HEK293 (cell line): Measurements from ENCODE around the gene KIRREL3.

ENCODE experiments used
- CTCF ChIA-PET: fragments of 350-600 bp; formaldehyde crosslinking; extraction: SDS; loops from one replicate; lab custom pipeline; 2021; ENCODE audit warnings: antibody characterized with exemption; lab: Yijun Ruan, JAX
- POLR2A ChIA-PET: fragments of 300-600 bp; formaldehyde crosslinking; extraction: SDS; loops from one replicate; lab custom pipeline; 2020; ENCODE audit warnings: antibody characterized with exemption, inconsistent platforms; lab: Yijun Ruan, JAX
- H3K27ac ChIP-seq: fragments of 200-500 bp; sonication (Bioruptor generic); 2 replicates; pipeline ENCODE4 v1.5.1; 2014; ENCODE audit warnings: low read depth, low read length, control low read depth, inconsistent platforms; ENCODE audit errors: extremely low read depth
- H3K36me3 ChIP-seq, 2 experiments: fragments of 200-500 bp in 1 of 2; sonication (Bioruptor generic) in 1 of 2; 1 replicate in 1 of 2; 2 replicates in 1 of 2; pipeline ENCODE4 v1.5.1; 2014 to 2017; ENCODE audit warnings: inconsistent platforms in 2 of 2, low read length in 2 of 2; ENCODE audit not compliant: control insufficient read depth in 2 of 2, insufficient read depth in 1 of 2
- H3K4me1 ChIP-seq: fragments of 200-500 bp; sonication (Bioruptor generic); 2 replicates; pipeline ENCODE4 v1.5.1; 2014; ENCODE audit warnings: mild to moderate bottlenecking, low read length, inconsistent platforms; ENCODE audit not compliant: control insufficient read depth, insufficient read depth
- H3K4me3 ChIP-seq: 2 replicates; pipeline ENCODE4 v1.5.1; 2011; ENCODE audit warnings: low read depth, mild to moderate bottlenecking, control low read depth, low read length, moderate library complexity
- H3K9me3 ChIP-seq: fragments of 200-500 bp; sonication (Bioruptor generic); 2 replicates; pipeline ENCODE4 v1.5.1; 2014; ENCODE audit warnings: low read depth, low read length, inconsistent platforms; ENCODE audit not compliant: control insufficient read depth, insufficient read depth
- OSR2 ChIP-seq: fragments of 450-650 bp; formaldehyde crosslinking; IDR thresholded peaks from 2 replicates; pipeline ENCODE4 v1.5.1; 2016; ENCODE audit warnings: missing biosample characterization, missing genetic modification characterization
- REPIN1 ChIP-seq: fragments of 450-650 bp; formaldehyde crosslinking; IDR thresholded peaks from 2 replicates; pipeline ENCODE4 v1.5.1; 2017; ENCODE audit warnings: missing biosample characterization, missing genetic modification characterization, low read depth
- SETDB1 ChIP-seq: IDR thresholded peaks from one replicate; pipeline ENCODE4 v1.6.1; 2017; ENCODE audit warnings: mild to moderate bottlenecking, low read length, moderate library complexity, mixed read lengths; ENCODE audit not compliant: insufficient read length
- TCF7L2 ChIP-seq: IDR thresholded peaks from 2 replicates; pipeline ENCODE4 v1.6.1; 2011; ENCODE audit warnings: low read depth, mild to moderate bottlenecking, inconsistent platforms, low read length, moderate library complexity, borderline replicate concordance
- ZBTB20 ChIP-seq: fragments of 450-650 bp; formaldehyde crosslinking; IDR thresholded peaks from 2 replicates; pipeline ENCODE4 v1.5.1; 2016; ENCODE audit warnings: missing biosample characterization, missing genetic modification characterization
- ZBTB48 ChIP-seq: fragments of 450-650 bp; formaldehyde crosslinking; IDR thresholded peaks from 2 replicates; pipeline ENCODE4 v1.5.1; 2016; ENCODE audit warnings: missing biosample characterization, missing genetic modification characterization
- ZFHX2 ChIP-seq: fragments of 450-650 bp; formaldehyde crosslinking; conservative IDR thresholded peaks from 2 replicates; pipeline ENCODE4 v1.5.1; 2016; ENCODE audit warnings: missing biosample characterization, missing genetic modification characterization
- ZNF132 ChIP-seq: fragments of 450-650 bp; formaldehyde crosslinking; IDR thresholded peaks from 2 replicates; pipeline ENCODE4 v1.5.1; 2017; ENCODE audit warnings: missing biosample characterization, missing genetic modification characterization, borderline replicate concordance
- ZNF133 ChIP-seq: fragments of 450-650 bp; formaldehyde crosslinking; IDR thresholded peaks from 2 replicates; pipeline ENCODE4 v1.5.1; 2016; ENCODE audit warnings: missing biosample characterization, missing genetic modification characterization
- ZNF140 ChIP-seq: fragments of 450-650 bp; formaldehyde crosslinking; IDR thresholded peaks from 2 replicates; pipeline ENCODE4 v1.5.1; 2016; ENCODE audit warnings: missing biosample characterization, missing genetic modification characterization
- ZNF449 ChIP-seq: fragments of 450-650 bp; formaldehyde crosslinking; IDR thresholded peaks from 2 replicates; pipeline ENCODE4 v1.5.1; 2017; ENCODE audit warnings: missing biosample characterization, mild to moderate bottlenecking, missing genetic modification characterization, moderate library complexity
- ZNF473 ChIP-seq: fragments of 450-650 bp; formaldehyde crosslinking; IDR thresholded peaks from 2 replicates; pipeline ENCODE4 v1.5.1; 2017; ENCODE audit warnings: missing biosample characterization, missing genetic modification characterization
- ZNF48 ChIP-seq: fragments of 450-650 bp; formaldehyde crosslinking; IDR thresholded peaks from 2 replicates; pipeline ENCODE4 v1.5.1; 2016; ENCODE audit warnings: missing biosample characterization, missing genetic modification characterization
- ZNF521 ChIP-seq: fragments of 450-650 bp; formaldehyde crosslinking; IDR thresholded peaks from 2 replicates; pipeline ENCODE4 v1.5.1; 2017; ENCODE audit warnings: missing biosample characterization, mild to moderate bottlenecking, missing genetic modification characterization
- ZNF558 ChIP-seq: fragments of 450-650 bp; formaldehyde crosslinking; IDR thresholded peaks from 2 replicates; pipeline ENCODE4 v1.5.1; 2016; ENCODE audit warnings: missing biosample characterization, missing genetic modification characterization
- ZNF560 ChIP-seq: fragments of 450-650 bp; formaldehyde crosslinking; IDR thresholded peaks from 2 replicates; pipeline ENCODE4 v1.5.1; 2017; ENCODE audit warnings: missing biosample characterization, missing genetic modification characterization, borderline replicate concordance
- ZNF596 ChIP-seq: fragments of 450-650 bp; IDR thresholded peaks from 2 replicates; pipeline ENCODE4 v1.5.0; 2018; ENCODE audit warnings: missing biosample characterization, mild to moderate bottlenecking, missing genetic modification characterization, moderate library complexity
- ZNF626 ChIP-seq: fragments of 450-650 bp; sonication (Bioruptor Pico); formaldehyde crosslinking; IDR thresholded peaks from 2 replicates; pipeline ENCODE4 v1.5.1; 2018; ENCODE audit warnings: missing biosample characterization, missing genetic modification characterization, inconsistent platforms
- ZNF701 ChIP-seq: fragments of 450-650 bp; formaldehyde crosslinking; IDR thresholded peaks from 2 replicates; pipeline ENCODE4 v1.5.1; 2016; ENCODE audit warnings: missing biosample characterization, missing genetic modification characterization
- ZNF747 ChIP-seq: fragments of 450-650 bp; formaldehyde crosslinking; IDR thresholded peaks from 2 replicates; pipeline ENCODE4 v1.5.1; 2016; ENCODE audit warnings: missing biosample characterization, missing genetic modification characterization
- ZNF776 ChIP-seq: fragments of 450-650 bp; formaldehyde crosslinking; IDR thresholded peaks from 2 replicates; pipeline ENCODE4 v1.5.0; 2017; ENCODE audit warnings: missing biosample characterization, missing genetic modification characterization, borderline replicate concordance
- ZNF785 ChIP-seq: fragments of 450-650 bp; formaldehyde crosslinking; IDR thresholded peaks from 2 replicates; pipeline ENCODE4 v1.5.1; 2016; ENCODE audit warnings: missing biosample characterization, missing genetic modification characterization
- ZSCAN16 ChIP-seq: fragments of 450-650 bp; formaldehyde crosslinking; IDR thresholded peaks from 2 replicates; pipeline ENCODE4 v1.5.1; 2016; ENCODE audit warnings: missing biosample characterization, missing genetic modification characterization
- ZSCAN23 ChIP-seq: fragments of 450-650 bp; formaldehyde crosslinking; IDR thresholded peaks from 2 replicates; pipeline ENCODE4 v1.5.1; 2016; ENCODE audit warnings: missing biosample characterization, missing genetic modification characterization
- TF ChIP-seq, protein P1 (sequence below): fragments of 450-650 bp; formaldehyde crosslinking; IDR thresholded peaks from 2 replicates; pipeline ENCODE4 v1.5.1; 2016; ENCODE audit warnings: missing biosample characterization, missing genetic modification characterization
- TF ChIP-seq, protein P2 (sequence below): fragments of 450-650 bp; formaldehyde crosslinking; IDR thresholded peaks from 2 replicates; pipeline ENCODE4; 2016; ENCODE audit warnings: missing biosample characterization, missing genetic modification characterization

KIRREL3 gene

DNA sequence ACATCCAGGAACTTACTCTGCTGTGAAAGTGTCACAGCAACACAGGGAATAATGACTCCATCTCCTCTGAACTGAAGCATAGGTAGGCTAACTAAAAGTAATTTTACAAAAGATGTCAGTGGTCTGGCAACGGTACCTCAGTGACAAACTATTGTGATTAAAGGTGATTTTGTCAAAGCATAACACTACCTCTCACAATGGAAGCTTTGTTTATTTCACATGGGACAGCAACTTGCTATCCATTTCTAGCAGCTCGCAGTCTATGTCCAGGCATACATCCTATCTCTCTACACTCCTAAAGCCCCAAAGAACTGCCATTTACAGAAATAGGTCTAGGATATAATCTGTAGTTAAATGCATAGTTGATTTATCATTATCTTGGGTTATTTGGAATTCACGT lies 163.0 kb downstream of the KIRREL3 start:
- ChIA-PET POLR2A (no interaction called here), CTCF (no interaction called here)
- no peaks in the 10 kb centered on the region for H3K4me1 ChIP-seq
- no peak overlapping the region for H3K4me3 ChIP-seq
- TF ChIP-seq ZNF473 (tag by site-specific recombination): no peak
- TF ChIP-seq ZNF140 (tag by site-specific recombination): no peak
- no peak for TF ChIP-seq ZNF132 (tag by site-specific recombination)
- no peak for TF ChIP-seq OSR2 (tag by site-specific recombination)
- TF ChIP-seq ZNF449 (tag by site-specific recombination): no peak
- TF ChIP-seq TCF7L2: no peak
- no peak for TF ChIP-seq ZNF747 (tag by site-specific recombination)
- H3K9me3 ChIP-seq: no peaks in the 10 kb centered on the region
- no peak overlapping the region for H3K27ac ChIP-seq
- no peaks in the 10 kb centered on the region for H3K36me3 ChIP-seq

GRCh38 chr11:126834573-126834972 lies 166.0 kb downstream of the KIRREL3 start:
- POLR2A ChIA-PET: no interaction called here
- no peaks in the 10 kb centered on the region for H3K4me1 ChIP-seq
- CTCF ChIA-PET: no interaction called here
- TF ChIP-seq, protein P1, sequence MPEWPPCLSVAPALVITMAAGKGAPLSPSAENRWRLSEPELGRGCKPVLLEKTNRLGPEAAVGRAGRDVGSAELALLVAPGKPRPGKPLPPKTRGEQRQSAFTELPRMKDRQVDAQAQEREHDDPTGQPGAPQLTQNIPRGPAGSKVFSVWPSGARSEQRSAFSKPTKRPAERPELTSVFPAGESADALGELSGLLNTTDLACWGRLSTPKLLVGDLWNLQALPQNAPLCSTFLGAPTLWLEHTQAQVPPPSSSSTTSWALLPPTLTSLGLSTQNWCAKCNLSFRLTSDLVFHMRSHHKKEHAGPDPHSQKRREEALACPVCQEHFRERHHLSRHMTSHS (tag by site-specific recombination): no peak
- TF ChIP-seq ZNF48 (tag by site-specific recombination) (no peak), REPIN1 (tag by site-specific recombination) (no peak), ZFHX2 (tag by site-specific recombination) (no peak), ZNF521 (tag by site-specific recombination) (no peak), ZNF596 (no peak), ZSCAN16 (no peak), ZBTB20 (tag by site-specific recombination) (no peak), ZNF558 (no peak), SETDB1 (no peak)
- TF ChIP-seq, all 188 proteins: peak for 0
- Histone ChIP-seq H3K36me3 (no peaks in the 10 kb centered on the region), H3K27ac (no peak overlapping the region), H3K9me3 (no peaks in the 10 kb centered on the region), H3K4me3 (no peak overlapping the region)

DNA sequence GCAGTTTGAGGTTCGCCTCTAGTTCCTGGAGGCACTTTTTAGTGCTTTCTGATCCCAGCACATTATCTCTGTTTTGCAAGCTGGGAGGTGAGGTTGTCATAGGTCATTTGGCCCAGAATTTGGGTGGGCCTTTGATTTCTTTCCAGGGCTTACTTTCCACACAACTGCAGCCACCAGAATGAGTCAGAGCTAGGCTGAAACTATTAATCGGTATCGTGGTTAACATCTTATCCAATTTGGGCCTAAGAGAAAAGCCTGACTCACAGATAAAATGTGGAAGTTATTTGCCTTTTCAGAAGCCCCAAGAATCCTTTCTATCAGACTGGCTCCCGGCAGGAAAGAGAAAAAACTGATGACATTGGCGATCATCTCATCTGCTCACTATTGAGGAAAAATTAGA lies 166.4 kb downstream of the KIRREL3 start:
- ChIA-PET POLR2A (no interaction called here), CTCF (no interaction called here)

GRCh38 chr11:126833065-126833464 lies 167.5 kb downstream of the KIRREL3 start:
- POLR2A ChIA-PET: no interaction called here
- TF ChIP-seq ZNF785: no peak
- no peak for TF ChIP-seq ZNF626
- TF ChIP-seq, protein P2, sequence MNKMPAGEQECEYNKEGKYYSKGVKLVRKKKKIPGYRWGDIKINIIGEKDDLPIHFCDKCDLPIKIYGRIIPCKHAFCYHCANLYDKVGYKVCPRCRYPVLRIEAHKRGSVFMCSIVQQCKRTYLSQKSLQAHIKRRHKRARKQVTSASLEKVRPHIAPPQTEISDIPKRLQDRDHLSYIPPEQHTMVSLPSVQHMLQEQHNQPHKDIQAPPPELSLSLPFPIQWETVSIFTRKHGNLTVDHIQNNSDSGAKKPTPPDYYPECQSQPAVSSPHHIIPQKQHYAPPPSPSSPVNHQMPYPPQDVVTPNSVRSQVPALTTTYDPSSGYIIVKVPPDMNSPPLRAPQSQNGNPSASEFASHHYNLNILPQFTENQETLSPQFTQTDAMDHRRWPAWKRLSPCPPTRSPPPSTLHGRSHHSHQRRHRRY (tag by site-specific recombination): no peak
- TF ChIP-seq ZNF133 (tag by site-specific recombination): no peak
- no peak for TF ChIP-seq ZNF701 (tag by site-specific recombination)
- H3K9me3 ChIP-seq: no peaks in the 10 kb centered on the region

More for the DNA sequence above, 166.4 kb downstream of the KIRREL3 start:
- TF ChIP-seq REPIN1 (tag by site-specific recombination) (no peak), ZNF776 (no peak), ZSCAN23 (no peak), ZBTB48 (no peak), ZNF560 (tag by site-specific recombination) (no peak)
- no peak overlapping the region for H3K4me3 ChIP-seq
- H3K9me3 ChIP-seq: no peaks in the 10 kb centered on the region
- H3K27ac ChIP-seq: no peak overlapping the region
- no peaks in the 10 kb centered on the region for H3K4me1 ChIP-seq
- H3K36me3 ChIP-seq: no peaks in the 10 kb centered on the region

More at GRCh38 chr11:126833065-126833464, 167.5 kb downstream of the KIRREL3 start:
- Histone ChIP-seq H3K36me3 (no peaks in the 10 kb centered on the region), H3K4me3 (no peak overlapping the region), H3K4me1 (no peaks in the 10 kb centered on the region), H3K27ac (no peak overlapping the region)
- CTCF ChIA-PET: interaction anchor here (1.1 kb wide), 1 partner anchor 157 kb away, joined by 3 read pairs; no protein-coding TSS in a partner anchor
